ENCODE data around the gene TSPAN2. TPM values are rescaled to one million over a fixed set of nuclear protein-coding genes. Genes with fewer than 3 reads are reported as not detected.
A peak's percentile ranks its signal among the peaks of the same experiment; 100 is the strongest.

The TSPAN2 gene
- total RNA-seq, 1 donor from 2014 or later, result 1.3 TPM

GRCh38 chr1:115114308-115114707, 25.0 kb upstream of the TSPAN2 start:
- DNase-seq (ENCODE audit: low read depth in 2 of 2), result peak in 1 of 2 donors; percentile 61

DNA sequence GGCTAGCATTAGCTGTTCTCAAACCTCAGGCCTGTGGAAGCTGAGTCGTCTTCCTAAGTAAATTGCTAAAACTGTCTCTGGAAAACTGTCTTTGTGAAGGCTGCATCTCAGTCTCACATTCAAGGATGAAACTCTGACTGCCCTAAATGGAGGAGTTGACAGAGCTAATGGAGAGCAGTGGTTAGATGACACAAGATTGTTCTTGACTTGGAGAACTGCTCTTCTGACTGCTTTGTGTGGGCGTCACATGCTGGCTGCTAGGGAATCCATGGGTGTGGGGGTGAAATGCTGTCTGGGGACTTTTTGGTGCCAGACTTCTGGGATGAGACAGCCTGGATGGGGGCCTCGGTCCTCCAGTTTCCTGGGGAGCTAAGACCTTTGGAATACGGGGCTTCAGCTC, 24.5 kb upstream of the TSPAN2 start:
- DNase-seq (ENCODE audit: low read depth in 2 of 2), result no peak

DNA sequence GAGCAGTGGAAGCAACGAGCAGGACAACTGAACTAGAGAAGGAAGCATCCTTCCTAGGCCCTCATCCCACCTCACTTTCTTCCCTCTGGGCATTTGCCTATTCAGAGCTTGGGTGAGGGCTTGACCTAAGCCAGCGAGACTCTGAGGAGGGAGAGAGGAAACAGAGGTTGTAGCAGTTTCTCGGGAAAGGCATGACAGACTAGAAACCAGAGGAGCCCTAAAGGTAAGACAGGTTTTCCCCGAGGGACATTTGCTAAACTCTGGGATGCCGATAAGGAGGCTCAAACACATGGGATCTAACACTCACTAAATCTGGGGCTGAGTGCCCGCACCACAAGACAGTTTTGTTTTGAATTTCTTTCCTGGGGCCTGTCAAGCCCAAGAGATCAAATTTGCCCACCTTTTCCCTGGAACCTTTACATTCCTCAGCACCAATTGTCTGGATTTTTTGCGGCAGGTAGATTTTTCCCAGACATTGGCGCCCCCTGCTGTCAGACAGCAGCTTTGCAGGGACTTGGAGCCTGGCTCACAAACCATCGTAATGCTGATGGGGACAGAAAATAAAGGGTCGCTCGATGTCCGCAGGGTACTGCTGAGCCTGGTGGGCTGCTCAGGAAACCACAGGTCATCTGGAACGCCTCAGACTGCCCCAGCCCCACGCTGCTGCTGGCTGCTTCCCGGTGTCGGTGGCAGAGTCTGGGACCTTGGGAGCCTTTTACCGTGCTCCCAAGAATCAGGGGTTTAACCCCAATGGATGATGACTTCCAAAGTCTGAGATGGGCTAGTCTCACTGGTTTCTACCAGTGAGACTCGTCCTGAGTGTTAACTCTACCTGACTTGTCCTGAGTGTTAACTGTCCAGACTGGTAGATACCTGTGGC, 23.4 kb upstream of the TSPAN2 start:
- DNase-seq (ENCODE audit: low read depth in 2 of 2), result peak in 1 of 2 donors; percentile 36

DNA sequence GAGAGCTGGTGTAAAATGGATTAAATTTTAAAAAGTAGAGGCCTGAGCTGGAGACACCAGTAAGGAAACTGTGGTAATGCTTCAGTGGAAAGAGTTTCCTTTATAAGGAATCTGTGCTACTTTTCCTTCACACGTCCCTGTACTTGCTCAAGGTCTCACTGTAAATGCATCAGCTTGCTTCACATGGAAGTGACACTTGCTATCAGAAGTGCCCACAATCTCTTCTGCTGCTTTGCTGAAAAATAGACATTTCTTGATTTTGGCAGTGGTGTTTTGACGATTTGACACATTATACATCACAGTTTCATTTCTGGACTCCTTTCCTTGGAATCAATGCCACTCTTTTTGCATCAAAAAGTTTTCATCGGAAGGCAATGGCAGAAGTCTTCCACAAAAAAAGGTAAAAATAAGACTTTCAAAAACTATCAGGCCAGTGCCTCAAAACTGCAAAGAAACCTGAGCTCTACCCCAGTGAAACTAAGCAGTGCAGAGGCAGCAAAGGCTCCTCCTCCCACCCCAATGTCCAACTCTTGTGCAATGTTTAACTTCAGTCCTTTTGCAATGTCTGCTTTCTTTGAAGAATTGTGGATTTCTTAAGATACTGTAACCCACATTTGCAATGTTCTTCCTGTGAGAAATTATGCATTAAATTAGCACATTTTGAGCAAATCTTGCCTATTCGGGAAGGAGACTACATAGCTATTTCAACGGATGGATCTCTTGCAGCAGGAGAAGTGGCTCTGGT, 18.4 kb upstream of the TSPAN2 start:
- DNase-seq (ENCODE audit: low read depth in 2 of 2), result no peak

- no peak for DNase-seq (ENCODE audit: low read depth in 2 of 2)
These were observed 16.5 kb upstream of the TSPAN2 start for GRCh38 chr1:115105831-115106230.

- DNase-seq (ENCODE audit: low read depth in 2 of 2), result no peak
These were observed 10.4 kb upstream of the TSPAN2 start for GRCh38 chr1:115099693-115100050.

- DNase-seq (ENCODE audit: low read depth in 2 of 2), result peak; percentile 69 to 90
These were observed 9.8 kb upstream of the TSPAN2 start for GRCh38 chr1:115098979-115099692.

- no peak for DNase-seq (ENCODE audit: low read depth in 2 of 2)
These were observed 2.9 kb upstream of the TSPAN2 start for GRCh38 chr1:115092175-115092574.

GRCh38 chr1:115091572-115091971, 2.3 kb upstream of the TSPAN2 start:
- DNase-seq (ENCODE audit: low read depth in 2 of 2), result no peak

DNA sequence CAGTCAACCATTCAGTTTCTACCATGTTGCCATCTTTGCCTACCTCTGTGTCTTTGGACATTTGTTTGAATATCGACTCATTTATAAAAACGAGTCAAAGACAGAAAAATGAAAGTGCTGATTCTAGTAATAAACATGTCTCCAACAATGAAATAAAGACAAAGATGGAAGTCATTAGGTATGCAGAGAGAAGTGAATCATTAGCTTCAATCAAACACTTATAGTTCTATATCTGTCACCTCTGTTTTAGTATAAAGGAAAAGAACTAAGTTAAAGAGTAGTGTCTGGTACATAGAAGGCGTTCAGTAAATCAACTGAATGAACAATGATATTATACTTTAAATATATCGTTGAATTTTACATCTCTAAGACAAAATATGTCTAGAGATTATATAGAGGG, 1.7 kb upstream of the TSPAN2 start:
- no peak for DNase-seq (ENCODE audit: low read depth in 2 of 2)

DNA sequence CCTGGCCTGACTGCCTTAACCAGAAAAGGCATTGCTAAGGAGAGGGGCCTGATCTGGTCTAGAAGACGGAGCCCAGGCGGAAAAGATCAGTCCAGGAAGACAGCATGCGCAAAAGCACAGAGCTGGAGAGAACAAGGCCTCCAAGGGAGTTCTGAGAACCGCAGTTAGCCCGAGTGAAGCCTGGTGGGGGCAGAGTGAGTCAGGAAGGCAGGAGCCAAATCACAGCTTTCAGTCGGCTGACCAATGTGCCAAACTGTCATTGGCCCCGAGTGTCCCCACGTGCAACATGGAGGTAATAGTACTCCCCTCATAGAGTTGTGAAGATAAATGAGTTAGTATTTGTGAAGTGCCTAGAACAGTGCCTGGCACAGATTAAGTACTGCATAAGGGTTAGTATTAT, 1.2 kb upstream of the TSPAN2 start:
- DNase-seq (ENCODE audit: low read depth in 2 of 2), result no peak

- no peak for DNase-seq (ENCODE audit: low read depth in 2 of 2)
These were observed 835 bp upstream of the TSPAN2 start for GRCh38 chr1:115090186-115090490.

- DNase-seq (ENCODE audit: low read depth in 2 of 2), result no peak
These were observed 358 bp downstream of the TSPAN2 start for GRCh38 chr1:115088871-115089419.

DNA sequence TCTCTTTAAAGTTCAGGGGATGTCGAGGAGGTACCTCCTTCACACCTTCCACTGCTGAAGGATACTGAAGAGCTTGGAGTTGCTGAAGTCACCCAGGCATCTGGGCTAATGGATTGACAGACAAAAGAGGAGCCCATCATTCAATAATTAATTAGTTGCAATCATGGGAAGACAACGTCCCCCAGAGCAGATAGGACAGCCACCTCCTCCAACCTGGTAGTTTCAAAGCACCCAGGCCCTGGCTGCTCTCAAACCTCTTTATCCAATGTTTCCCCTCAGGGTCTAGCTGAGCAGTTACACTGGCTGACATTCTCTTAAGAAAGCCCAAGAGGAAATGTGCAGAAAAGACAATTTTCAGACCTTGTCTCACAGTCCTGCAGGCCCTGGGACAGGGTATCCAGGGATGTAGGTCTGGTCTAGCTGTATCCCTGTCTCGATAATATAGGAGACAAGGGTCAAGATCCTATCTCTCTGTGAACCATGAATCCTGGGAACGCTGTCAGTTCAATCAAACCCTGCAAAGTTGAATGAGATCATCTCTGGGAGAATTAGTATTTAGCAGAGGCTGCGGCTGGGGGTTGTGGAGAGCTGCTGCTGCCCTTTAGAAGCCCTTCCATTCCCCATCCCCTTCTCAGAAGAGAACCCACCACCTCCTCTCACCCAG, 1.1 kb downstream of the TSPAN2 start:
- DNase-seq (ENCODE audit: low read depth in 2 of 2), result no peak

GRCh38 chr1:115086176-115086830, 3.0 kb downstream of the TSPAN2 start:
- no peak for DNase-seq (ENCODE audit: low read depth in 2 of 2)

GRCh38 chr1:115084902-115085511, 4.3 kb downstream of the TSPAN2 start:
- DNase-seq (ENCODE audit: low read depth in 2 of 2), result peak; percentile 83 to 93

- DNase-seq (ENCODE audit: low read depth in 2 of 2), result no peak
These were observed 6.4 kb downstream of the TSPAN2 start for GRCh38 chr1:115082949-115083348.

GRCh38 chr1:115078708-115079107, 10.6 kb downstream of the TSPAN2 start:
- DNase-seq (ENCODE audit: low read depth in 2 of 2), result no peak

GRCh38 chr1:115077984-115078330, 11.3 kb downstream of the TSPAN2 start:
- no peak for DNase-seq (ENCODE audit: low read depth in 2 of 2)

DNA sequence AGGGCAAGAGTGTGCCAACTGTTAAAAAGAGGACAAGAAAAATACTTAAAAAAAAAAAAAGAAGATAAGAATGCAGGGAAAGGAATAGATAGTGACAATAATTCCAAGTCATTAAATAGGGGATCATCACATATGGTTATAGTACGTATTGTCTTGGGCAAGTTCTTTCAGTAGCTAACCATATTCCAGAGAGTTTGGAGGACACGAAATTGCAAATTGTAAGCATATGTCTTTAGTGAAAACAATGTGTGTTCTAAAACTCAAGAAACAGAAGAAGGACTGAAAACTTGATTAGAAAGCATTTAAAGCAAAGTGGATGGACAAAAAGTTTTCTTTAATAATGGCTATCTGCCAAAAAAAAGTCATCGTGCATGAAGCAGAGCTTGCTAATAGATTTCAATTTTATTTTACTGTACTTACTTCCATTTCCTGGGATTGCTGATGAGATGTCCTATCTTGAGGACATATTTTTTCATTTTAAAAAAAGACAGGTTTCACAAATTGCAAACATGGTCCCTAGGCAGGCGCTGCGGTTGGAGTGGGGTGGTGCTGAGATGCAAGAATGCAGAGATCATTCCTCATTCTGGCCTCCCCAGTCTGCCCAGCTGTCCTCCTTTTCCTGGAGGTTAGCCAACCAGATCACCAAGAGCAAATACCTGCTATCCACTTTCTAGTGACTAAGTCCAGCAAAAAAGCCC, 11.9 kb downstream of the TSPAN2 start:
- DNase-seq (ENCODE audit: low read depth in 2 of 2), result no peak

Measured in dermis microvascular lymphatic vessel endothelial cell (primary cell).